NT2/D1 (cell line): ENCODE results near the gene KPNA6.

ENCODE experiments used
- SUZ12 ChIP-seq: IDR thresholded peaks from 2 replicates; pipeline ENCODE4 v1.6.1; 2011; ENCODE audit not compliant: insufficient read length, insufficient read depth; ENCODE audit errors: extremely low read depth
- YY1 ChIP-seq: IDR thresholded peaks from 2 replicates; pipeline ENCODE4 v1.6.1; 2011; ENCODE audit not compliant: insufficient read length, insufficient read depth
- ZNF274 ChIP-seq: IDR thresholded peaks from 2 replicates; pipeline ENCODE4 v1.6.1; 2011; ENCODE audit warnings: mild to moderate bottlenecking, low read depth, low read length

DNA sequence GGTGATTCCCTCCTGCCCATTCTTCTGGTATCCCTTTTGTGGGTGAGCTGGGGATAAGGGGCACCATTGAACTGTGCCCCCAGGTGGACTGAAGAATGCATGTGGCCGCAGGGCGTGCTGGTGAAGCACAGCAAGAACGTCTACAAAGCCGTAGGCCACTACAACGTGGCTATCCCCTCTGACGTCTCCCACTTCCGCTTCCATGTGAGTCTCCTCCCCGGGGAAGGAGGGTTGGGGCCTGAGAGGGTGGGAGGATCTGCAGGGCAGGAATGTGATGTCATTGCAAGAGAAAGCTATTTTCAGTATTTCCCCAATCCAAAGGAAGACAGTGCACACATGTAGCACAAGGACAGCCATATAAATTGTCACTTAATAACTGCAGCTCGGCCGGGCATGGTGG lies 7.5 kb upstream of the KPNA6 start:
- TF ChIP-seq ZNF274 (no peak), YY1 (no peak), SUZ12 (no peak)
